ENCODE measurements around the gene GCFC2. TPM values are rescaled to one million over a fixed set of nuclear protein-coding genes. Genes with fewer than 3 reads are reported as not detected.

Gene GCFC2
- total RNA-seq, 4 donors from 2014 or later = 25.1 to 52.1 (median 43.0) TPM

DNA sequence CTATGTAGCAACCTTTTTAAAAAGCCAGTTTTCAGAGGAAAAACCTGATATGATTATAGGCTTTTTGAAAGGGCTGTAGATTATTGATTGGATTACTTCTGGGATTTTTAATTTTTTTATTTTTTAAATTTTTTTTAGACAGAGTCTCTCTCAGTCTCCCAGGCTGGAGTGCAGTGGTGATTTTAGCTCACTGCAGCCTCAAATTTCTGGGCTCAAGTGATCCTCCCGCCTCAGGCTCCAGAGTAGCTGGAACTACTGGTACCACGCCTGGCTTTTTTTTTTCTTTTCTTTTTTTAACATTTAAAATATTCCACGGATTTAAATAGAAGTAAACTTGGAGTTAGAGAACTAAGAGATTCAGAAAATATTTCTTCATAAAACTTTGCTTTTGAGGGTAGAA is 62.9 kb downstream of the GCFC2 start:
- intact Hi-C loops (cut with DNase I; ENCODE audit: low total_unique reads) = no loop called here
- no peaks in the 10 kb centered on the region for H3K36me3 ChIP-seq
- no peaks in the 10 kb centered on the region for H3K4me1 ChIP-seq
- no peaks in the 10 kb centered on the region for H3K27me3 ChIP-seq
- TF ChIP-seq POLR2A (IDR thresholded peaks at IDR 0.05) = no peak
- TF ChIP-seq, protein P1, sequence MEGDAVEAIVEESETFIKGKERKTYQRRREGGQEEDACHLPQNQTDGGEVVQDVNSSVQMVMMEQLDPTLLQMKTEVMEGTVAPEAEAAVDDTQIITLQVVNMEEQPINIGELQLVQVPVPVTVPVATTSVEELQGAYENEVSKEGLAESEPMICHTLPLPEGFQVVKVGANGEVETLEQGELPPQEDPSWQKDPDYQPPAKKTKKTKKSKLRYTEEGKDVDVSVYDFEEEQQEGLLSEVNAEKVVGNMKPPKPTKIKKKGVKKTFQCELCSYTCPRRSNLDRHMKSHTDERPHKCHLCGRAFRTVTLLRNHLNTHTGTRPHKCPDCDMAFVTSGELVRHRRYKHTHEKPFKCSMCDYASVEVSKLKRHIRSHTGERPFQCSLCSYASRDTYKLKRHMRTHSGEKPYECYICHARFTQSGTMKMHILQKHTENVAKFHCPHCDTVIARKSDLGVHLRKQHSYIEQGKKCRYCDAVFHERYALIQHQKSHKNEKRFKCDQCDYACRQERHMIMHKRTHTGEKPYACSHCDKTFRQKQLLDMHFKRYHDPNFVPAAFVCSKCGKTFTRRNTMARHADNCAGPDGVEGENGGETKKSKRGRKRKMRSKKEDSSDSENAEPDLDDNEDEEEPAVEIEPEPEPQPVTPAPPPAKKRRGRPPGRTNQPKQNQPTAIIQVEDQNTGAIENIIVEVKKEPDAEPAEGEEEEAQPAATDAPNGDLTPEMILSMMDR (IDR thresholded peaks at IDR 0.05) = no peak
- H3K27ac ChIP-seq = peak overlapping the region in 1 of 2 donors; percentile 70
- DNase-seq = no peak
- peak overlapping the region in 1 of 2 donors; percentile 88 for H3K4me3 ChIP-seq
- no peaks in the 10 kb centered on the region for H3K9me3 ChIP-seq

DNA sequence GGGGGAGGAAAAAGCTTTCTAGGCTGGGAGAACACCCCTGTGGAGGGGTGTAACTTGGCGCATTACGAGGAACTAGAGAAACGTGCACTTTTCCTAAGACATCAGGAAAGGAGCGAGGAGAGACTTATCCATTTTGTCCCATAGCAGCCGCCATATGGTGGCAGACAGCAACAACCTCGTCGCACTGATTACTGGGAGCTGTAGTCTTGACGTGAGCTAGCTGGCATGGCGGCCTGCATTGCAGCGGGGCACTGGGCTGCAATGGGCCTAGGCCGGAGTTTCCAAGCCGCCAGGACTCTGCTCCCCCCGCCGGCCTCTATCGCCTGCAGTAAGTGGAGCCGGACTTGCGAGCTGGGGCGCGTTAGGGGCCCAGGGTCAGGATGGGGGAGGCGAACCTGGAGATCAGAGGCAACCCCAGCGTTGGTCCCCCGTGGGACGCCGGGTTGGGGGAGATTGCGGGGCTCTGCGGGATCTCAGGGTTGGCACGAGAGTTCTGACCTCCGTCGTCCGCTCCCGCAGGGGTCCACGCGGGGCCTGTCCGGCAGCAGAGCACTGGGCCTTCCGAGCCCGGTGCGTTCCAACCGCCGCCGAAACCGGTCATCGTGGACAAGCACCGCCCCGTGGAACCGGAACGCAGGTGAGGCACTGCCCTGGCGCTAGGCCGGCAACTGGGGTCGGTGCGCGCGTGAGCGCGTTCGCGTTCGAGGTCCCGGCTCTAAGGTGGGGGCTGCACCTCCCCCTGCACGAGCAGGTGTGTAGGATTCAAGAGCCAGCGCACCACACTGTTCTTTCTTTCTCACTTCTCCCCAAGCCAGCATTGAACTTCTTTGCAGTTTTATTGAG is 63.9 kb downstream of the GCFC2 start, which contains the start of gene MRPL19:
TSS of gene MRPL19 (plus strand) at position 201 of the 843 bp plus-strand sequence. CDS start at position 226, 25 bp downstream.
- Histone ChIP-seq H3K4me3 (peak within 1 kb of the TSS; percentile 88 to 99), H3K36me3 (no peaks in the 10 kb centered on the region), H3K27me3 (no peaks in the 10 kb centered on the region), H3K4me1 (no peaks in the 10 kb centered on the region), H3K9me3 (no peaks in the 10 kb centered on the region), H3K27ac (peak within 1 kb of the TSS; percentile 65 to 70)
- TF ChIP-seq, protein P1 (IDR thresholded peaks at IDR 0.05) = peak in 3 of 4 experiments; percentile 11 to 14 (median 12)
- peak in 1 of 2 donors; percentile 54 for TF ChIP-seq POLR2A (IDR thresholded peaks at IDR 0.05)
- intact Hi-C loops (cut with DNase I; ENCODE audit: low total_unique reads) = no loop called here
- peak; percentile 79 to 88 for DNase-seq

DNA sequence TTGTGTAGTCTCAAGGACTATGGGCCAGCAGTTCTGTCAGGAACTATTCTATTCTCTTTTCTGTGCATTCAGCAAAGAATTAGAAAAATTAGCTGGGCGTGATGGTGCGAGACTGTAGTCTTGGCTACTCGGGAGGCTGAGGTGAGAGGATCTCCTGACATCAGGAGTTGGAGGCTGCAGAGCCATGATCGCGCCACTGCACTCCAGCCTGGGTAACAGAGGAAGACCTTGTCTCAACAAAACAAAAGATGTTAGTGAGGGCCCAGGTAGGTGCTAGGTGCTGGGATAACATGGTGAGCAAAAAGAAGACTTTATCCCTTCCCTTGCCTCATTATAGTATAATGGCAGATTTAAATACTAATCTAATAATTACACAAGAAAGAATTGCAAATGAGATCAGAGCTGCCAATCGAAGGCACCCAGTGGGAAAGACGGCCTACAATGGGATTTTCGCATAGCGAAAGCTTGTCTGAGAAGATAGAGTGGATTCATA is 64.6 kb downstream of the GCFC2 start:
- Histone ChIP-seq H3K9me3 (no peaks in the 10 kb centered on the region), H3K36me3 (no peaks in the 10 kb centered on the region), H3K27me3 (no peaks in the 10 kb centered on the region), H3K4me1 (no peaks in the 10 kb centered on the region), H3K4me3 (peak overlapping the region; percentile 88 to 99), H3K27ac (peak overlapping the region; percentile 65 to 70)
- no peak for DNase-seq
- intact Hi-C loops (cut with DNase I; ENCODE audit: low total_unique reads) = no loop called here
- TF ChIP-seq, protein P1 (IDR thresholded peaks at IDR 0.05) = no peak
- TF ChIP-seq POLR2A (IDR thresholded peaks at IDR 0.05) = no peak

DNA sequence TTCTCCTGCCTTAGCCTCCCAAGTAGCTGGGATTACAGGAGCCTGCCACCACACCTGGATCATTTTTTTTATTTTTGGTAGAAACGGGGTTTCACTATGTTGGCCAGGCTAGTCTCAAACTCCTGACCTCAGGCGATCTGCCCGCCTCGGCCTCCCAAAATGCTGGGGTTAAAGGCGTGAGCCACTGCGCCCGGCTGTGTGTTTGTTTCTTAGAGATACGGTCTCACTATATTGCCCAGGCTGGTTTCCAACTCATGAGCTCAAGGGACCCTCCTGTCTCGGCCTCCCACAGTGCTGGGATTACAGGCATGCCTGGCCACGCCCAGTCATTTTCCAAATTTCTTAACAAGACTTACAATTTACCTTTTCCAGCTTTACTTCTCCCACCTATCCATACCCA is 65.1 kb downstream of the GCFC2 start:
- Histone ChIP-seq H3K4me3 (no peak overlapping the region), H3K36me3 (no peaks in the 10 kb centered on the region), H3K4me1 (no peaks in the 10 kb centered on the region), H3K27ac (peak overlapping the region in 1 of 2 donors; percentile 31), H3K27me3 (no peaks in the 10 kb centered on the region), H3K9me3 (no peaks in the 10 kb centered on the region)
- intact Hi-C loops (cut with DNase I; ENCODE audit: low total_unique reads) = no loop called here
- TF ChIP-seq, protein P1 (IDR thresholded peaks at IDR 0.05) = no peak
- no peak for TF ChIP-seq POLR2A (IDR thresholded peaks at IDR 0.05)
- no peak for DNase-seq

DNA sequence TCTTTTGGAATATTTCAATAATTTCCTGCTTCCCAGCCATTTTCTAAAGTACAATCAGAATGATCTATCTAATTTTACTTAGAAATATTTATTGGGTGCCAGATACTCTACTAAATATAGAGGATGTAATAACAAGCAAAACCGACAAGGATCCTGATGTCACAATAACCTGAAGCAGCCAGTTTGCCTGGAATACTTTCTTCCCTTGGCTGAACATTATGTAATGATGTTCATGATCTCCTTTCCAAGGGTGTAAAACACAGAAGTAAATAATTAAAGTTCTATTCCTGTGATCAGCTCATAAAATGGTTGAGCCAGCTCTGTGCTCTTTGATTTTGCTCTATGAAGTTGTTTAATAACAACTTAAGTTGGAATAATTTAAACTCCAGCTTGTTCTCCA is 66.7 kb downstream of the GCFC2 start:
- Histone ChIP-seq H3K27me3 (no peaks in the 10 kb centered on the region), H3K9me3 (no peaks in the 10 kb centered on the region), H3K27ac (peak overlapping the region in 1 of 2 donors; percentile 35), H3K4me3 (no peak overlapping the region), H3K36me3 (no peaks in the 10 kb centered on the region), H3K4me1 (no peaks in the 10 kb centered on the region)
- no peak for DNase-seq
- intact Hi-C loops (cut with DNase I; ENCODE audit: low total_unique reads) = no loop called here
- TF ChIP-seq, protein P1 (IDR thresholded peaks at IDR 0.05) = no peak
- no peak for TF ChIP-seq POLR2A (IDR thresholded peaks at IDR 0.05)

Measured in uterus (tissue), 4 donors.